Karpas-422 (cell line): Measurements from ENCODE around the gene TRPM6. TPM values are rescaled to one million over a fixed set of nuclear protein-coding genes. Genes with fewer than 3 reads are reported as not detected.

Source experiments
- small RNA-seq: library from RNA; depleted of rRNA; stranded (forward); fragments of <200 nt; gene quantifications from one replicate; pipeline ENCODE3, GENCODE V24; 2014
- total RNA-seq: library from RNA; depleted of rRNA; stranded (reverse); fragments of >200 nt; shearing (Covaris generic); gene quantifications from 2 replicates; pipeline ENCODE4 v1.2.3, GENCODE V29; 2014; ENCODE audit warnings: low replicate concordance; rRNA removed

TRPM6 gene
- total RNA-seq, 1 experiment from 2014 or later = not detected

Small RNA genes lying within 50 kb of the gene (small RNA-seq; reads per million reads assigned to genes)
- gene RNU6-445P = not detected

Other genes with a start within 250 kb of the TRPM6 start
- 8.0 and 13.8 TPM in 2 replicates for gene C9orf40, start 65.0 kb upstream of the TRPM6 start, total RNA-seq
- gene CARNMT1, start 140.4 kb upstream of the TRPM6 start, total RNA-seq = 34.5 and 42.0 TPM in 2 replicates
- 9.0 and 14.3 TPM in 2 replicates for gene NMRK1, start 200.2 kb upstream of the TRPM6 start, total RNA-seq
- gene OSTF1, start 200.6 kb upstream of the TRPM6 start, total RNA-seq = 56.1 and 60.0 TPM in 2 replicates